Astrocyte of the spinal cord (primary cell): ENCODE results near the gene SH3BGRL3.
"Not testable (repeated sequence)": the region's sequence is repeated elsewhere in the genome, so short reads cannot be mapped to it uniquely, and the experiment has no call there.

Experiments used
- DNase-seq: peaks from one replicate; pipeline ENCODE4 v3.0.0; 2011; ENCODE audit warnings: low read depth, low spot score
- H3K4me3 ChIP-seq: 2 replicates; pipeline ENCODE4 v1.5.1; 2011; ENCODE audit warnings: low read depth, mild to moderate bottlenecking, low read length, moderate library complexity
- in situ Hi-C: cut with HindIII; loops from 2 replicates; pipeline ENCODE4 v1.10.0; 2017; ENCODE audit warnings: low sequenced_read_pairs
- TF ChIP-seq, protein P1 (sequence below): IDR thresholded peaks from 2 replicates; pipeline ENCODE4 v1.5.1; 2012; ENCODE audit warnings: low read depth, mild to moderate bottlenecking, low read length, inconsistent platforms

The SH3BGRL3 gene

DNA sequence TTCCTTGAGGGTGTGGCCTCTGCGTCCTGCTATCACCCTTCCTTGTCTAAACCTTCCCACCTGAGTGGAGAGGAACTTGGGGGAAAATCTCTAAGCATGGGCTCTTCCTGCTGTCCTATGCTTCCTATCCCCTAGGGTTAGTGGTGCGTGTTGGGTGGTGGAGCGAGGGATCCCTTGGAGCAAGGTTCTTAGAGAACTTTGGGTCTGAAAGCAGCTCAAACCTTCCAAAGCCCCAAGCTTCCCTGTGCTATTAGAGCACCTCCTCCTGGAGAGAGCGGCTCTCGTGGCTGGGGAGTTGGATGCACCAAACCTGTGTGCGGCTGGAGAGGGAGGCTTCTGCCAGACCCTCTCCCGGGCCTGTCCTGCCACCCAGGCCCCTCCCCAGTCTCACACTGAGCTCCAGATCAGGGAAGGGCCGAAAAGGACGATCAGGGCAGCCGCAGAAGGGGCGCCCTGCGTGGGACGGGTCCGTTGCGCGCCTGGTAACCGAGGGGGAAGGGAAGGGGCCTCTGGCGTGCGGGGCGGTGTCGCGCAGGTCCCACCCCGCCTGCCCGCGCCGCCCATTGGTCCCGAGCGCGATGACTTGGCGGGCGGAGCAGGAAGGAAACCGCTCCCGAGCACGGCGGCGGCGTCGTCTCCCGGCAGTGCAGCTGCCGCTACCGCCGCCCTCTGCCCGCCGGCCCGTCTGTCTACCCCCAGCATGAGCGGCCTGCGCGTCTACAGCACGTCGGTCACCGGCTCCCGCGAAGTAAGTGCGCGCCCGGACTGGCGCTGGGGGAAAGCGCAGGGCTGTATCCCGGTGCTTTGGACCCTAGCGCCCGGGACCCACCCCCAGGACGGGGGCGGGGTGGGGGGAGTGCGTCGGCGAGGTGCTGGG lies at the start of gene SH3BGRL3:
TSS of gene SH3BGRL3 (plus strand) at position 631 of the 877 bp plus-strand sequence. CDS start at position 701, 70 bp downstream.
- in situ Hi-C loops: no loop called here
- TF ChIP-seq, protein P1, sequence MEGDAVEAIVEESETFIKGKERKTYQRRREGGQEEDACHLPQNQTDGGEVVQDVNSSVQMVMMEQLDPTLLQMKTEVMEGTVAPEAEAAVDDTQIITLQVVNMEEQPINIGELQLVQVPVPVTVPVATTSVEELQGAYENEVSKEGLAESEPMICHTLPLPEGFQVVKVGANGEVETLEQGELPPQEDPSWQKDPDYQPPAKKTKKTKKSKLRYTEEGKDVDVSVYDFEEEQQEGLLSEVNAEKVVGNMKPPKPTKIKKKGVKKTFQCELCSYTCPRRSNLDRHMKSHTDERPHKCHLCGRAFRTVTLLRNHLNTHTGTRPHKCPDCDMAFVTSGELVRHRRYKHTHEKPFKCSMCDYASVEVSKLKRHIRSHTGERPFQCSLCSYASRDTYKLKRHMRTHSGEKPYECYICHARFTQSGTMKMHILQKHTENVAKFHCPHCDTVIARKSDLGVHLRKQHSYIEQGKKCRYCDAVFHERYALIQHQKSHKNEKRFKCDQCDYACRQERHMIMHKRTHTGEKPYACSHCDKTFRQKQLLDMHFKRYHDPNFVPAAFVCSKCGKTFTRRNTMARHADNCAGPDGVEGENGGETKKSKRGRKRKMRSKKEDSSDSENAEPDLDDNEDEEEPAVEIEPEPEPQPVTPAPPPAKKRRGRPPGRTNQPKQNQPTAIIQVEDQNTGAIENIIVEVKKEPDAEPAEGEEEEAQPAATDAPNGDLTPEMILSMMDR: peak; percentile 63
- DNase-seq: peak; percentile 86

GRCh38 chr1:26230682-26231081 lies 49.2 kb upstream of the SH3BGRL3 start:
- in situ Hi-C loops, H3K4me3 ChIP-seq, DNase-seq: not testable (repeated sequence)

More for the DNA sequence above, at the start of gene SH3BGRL3:
- H3K4me3 ChIP-seq: peak within 1 kb of the TSS; percentile 86

- TF ChIP-seq, protein P1: peak; percentile 90
- H3K4me3 ChIP-seq: peak within 1 kb of the TSS; percentile 93
- in situ Hi-C loops: no loop called here
- DNase-seq: peak; percentile 98
Measured at GRCh38 chr1:26233903-26234643, 45.8 kb upstream of the SH3BGRL3 start, which contains the start of gene CEP85. Gene CEP85 (plus strand): TSS chr1:26234200. CDS start chr1:26239784, 5,584 bp downstream.

DNA sequence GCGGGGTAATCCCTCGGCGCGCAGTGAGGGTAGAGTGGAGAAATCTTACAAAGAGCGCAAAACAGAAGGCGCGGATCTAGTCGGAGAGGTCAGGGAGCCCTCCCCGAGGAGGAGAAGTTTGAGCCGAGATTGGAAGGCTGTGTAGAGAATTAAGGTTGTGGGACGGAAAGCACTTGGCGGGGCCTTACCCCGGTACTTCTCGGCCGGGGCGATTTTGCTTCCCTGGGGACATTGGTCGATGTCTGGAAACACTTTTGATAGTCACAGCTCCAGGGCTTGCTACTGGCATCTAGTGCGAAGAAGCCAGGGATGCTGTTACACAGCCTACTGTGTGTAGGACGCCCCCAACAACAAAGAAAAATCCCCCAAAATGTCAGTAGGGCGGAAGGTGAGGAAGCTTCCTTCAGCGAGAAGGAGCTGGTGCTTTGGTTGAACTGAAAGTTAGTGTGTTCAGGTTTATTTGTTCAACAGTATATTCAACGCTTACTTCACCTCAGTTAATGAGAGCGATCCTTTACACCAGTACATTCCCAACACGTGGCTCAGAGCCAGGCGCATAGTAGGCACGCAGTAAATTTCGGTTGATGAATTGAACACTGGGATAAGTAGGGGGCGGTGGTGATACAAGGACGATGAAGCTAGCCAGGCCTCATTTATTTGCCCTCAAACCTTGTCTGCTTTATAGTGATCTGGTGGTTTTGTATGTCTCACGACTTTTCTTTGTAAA lies 45.1 kb upstream of the SH3BGRL3 start:
- peak; percentile 18 for DNase-seq
- peak overlapping the region; percentile 93 for H3K4me3 ChIP-seq
- TF ChIP-seq, protein P1: no peak
- in situ Hi-C loops: no loop called here

DNA sequence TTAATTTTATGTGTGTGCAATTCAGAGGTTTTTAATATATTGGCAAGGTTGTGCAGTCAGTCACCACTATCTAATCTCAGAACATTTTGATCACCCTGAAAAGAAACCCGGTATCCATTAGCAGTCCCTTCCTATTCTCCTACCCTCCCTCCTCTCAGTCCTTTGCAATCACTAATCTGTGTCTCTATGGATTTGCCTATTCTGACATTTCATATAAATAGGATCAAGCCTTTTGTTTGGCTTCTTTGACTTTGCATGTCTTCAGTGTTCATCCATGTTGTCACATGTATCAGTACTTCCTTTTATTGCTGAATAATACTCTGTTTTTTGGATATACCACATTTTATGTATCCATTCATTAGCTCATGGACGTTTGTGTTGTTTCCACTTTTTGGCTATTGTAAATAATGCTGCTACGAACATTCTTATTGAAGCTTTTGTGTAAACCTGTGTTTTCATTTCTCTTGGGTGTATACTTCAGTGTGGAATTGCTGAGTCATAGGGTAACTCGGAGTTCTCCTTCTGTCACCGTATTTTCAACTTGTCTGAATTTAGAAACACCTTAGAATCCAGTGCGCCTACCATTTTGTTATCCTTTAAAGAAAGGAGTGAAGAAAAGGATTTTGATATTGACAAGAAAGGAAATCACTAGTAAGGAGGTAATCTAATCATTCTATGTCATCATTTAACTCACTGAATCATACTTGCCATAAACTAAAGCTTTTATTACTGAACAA lies 42.5 kb upstream of the SH3BGRL3 start:
- peak; percentile 58 for DNase-seq
- TF ChIP-seq, protein P1: no peak
- H3K4me3 ChIP-seq: no peak overlapping the region
- in situ Hi-C loops: no loop called here

DNA sequence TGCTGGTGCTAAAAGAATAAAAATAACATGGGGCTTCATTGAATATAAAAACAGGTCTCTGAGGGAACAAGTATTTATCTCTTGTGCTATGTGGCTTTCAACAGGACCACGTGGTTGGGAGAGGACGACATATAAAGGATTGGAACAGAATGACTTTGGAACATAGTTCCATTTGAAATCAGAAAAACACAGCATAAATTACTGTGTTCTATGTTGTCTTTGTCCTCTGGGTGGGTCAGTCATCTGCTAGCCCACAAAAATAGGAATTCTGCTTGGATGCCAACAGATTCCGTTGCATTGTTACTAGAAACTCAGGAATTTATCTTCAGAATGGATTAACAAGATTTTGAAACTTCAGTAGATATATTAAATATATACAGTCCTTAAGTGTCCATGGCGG lies 40.0 kb upstream of the SH3BGRL3 start:
- TF ChIP-seq, protein P1: no peak
- in situ Hi-C loops: no loop called here
- H3K4me3 ChIP-seq: no peak overlapping the region
- peak; percentile 37 for DNase-seq
